Glomerular visceral epithelial cell (primary cell): Measurements from ENCODE around the gene SIX5.
"Not testable (repeated sequence)": the region's sequence is repeated elsewhere in the genome, so short reads cannot be mapped to it uniquely, and the experiment has no call there.

Experiments
- DNase-seq: peaks from one replicate; pipeline ENCODE4 v3.0.0-alpha.2; 2016; ENCODE audit errors: extremely low spot score

SIX5 gene

GRCh38 chr19:45754323-45754722, 14.7 kb downstream of the SIX5 start:
- no peak for DNase-seq

GRCh38 chr19:45753548-45753947, 15.5 kb downstream of the SIX5 start:
- no peak for DNase-seq

GRCh38 chr19:45752639-45753038, 16.4 kb downstream of the SIX5 start:
- no peak for DNase-seq

GRCh38 chr19:45751483-45751882, 17.6 kb downstream of the SIX5 start:
- not testable (repeated sequence) for DNase-seq

GRCh38 chr19:45747513-45747912, 21.5 kb downstream of the SIX5 start:
- no peak for DNase-seq

- no peak for DNase-seq
Measured at GRCh38 chr19:45746866-45747265, 22.2 kb downstream of the SIX5 start.

GRCh38 chr19:45745606-45746005, 23.4 kb downstream of the SIX5 start:
- no peak for DNase-seq

- DNase-seq: no peak
Measured at GRCh38 chr19:45742969-45743368, 26.1 kb downstream of the SIX5 start.

- DNase-seq: no peak
Measured at GRCh38 chr19:45739498-45740439, 29.3 kb downstream of the SIX5 start.

GRCh38 chr19:45733160-45733810, 35.8 kb downstream of the SIX5 start, which contains the start of gene MEIOSIN:
TSS of gene MEIOSIN (plus strand) at chr19:45733439. CDS start at chr19:45735377, 1,938 bp downstream.
- no peak for DNase-seq

GRCh38 chr19:45730368-45731288, 38.4 kb downstream of the SIX5 start, which contains the start of gene FBXO46:
TSS of gene FBXO46 (minus strand) at chr19:45730896. CDS start at chr19:45713495, 17,401 bp downstream.
- peak; percentile 98 for DNase-seq

- DNase-seq: peak; percentile 35
Measured at GRCh38 chr19:45729800-45730290, 39.2 kb downstream of the SIX5 start.

- DNase-seq: not testable (repeated sequence)
Measured at GRCh38 chr19:45728683-45729082, 40.4 kb downstream of the SIX5 start.

GRCh38 chr19:45720065-45720464, 49.0 kb downstream of the SIX5 start:
- DNase-seq: not testable (repeated sequence)

GRCh38 chr19:45717983-45718650, 50.9 kb downstream of the SIX5 start:
- no peak for DNase-seq

- peak; percentile 100 for DNase-seq
Measured at GRCh38 chr19:45717131-45717982, 51.7 kb downstream of the SIX5 start.

- DNase-seq: peak; percentile 32
Measured at GRCh38 chr19:45716359-45717130, 52.5 kb downstream of the SIX5 start.

- DNase-seq: no peak
Measured at GRCh38 chr19:45715139-45715538, 53.9 kb downstream of the SIX5 start.
